GM18508 (cell line): ENCODE results near the gene TMSB4Y.

Experiments used
- ATAC-seq: cut with Tn5 transposase; IDR thresholded peaks from one replicate; pipeline ENCODE4 v1.9.1; 2021; ENCODE audit warnings: moderate number of reproducible peaks; ENCODE audit not compliant: insufficient read depth, unreplicated experiment

The TMSB4Y gene

GRCh38 chrY:13703568-13703968, at the start of gene TMSB4Y:
TSS of gene TMSB4Y (plus strand) at chrY:13703899.
- ATAC-seq, result no peak

DNA sequence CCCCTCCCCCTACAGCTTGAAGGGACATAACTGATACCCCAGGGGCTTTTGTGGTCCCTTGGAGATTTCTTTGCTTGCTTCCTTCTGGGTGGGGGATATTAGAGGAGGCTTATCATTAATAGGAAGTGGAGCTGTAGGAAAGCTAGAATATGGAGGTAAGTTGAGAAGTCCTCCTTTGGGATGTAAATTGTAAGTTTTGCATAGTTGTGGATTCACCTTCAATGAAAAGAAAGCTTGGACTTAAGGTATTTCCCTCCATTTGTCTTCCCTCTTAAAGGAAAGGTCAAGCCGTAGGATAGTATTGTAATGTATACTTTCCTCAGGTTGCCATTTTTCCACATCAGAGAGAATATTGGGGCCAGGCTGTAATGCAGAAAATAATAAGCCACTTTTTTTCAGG, 39.5 kb upstream of the TMSB4Y start:
- no peak for ATAC-seq

DNA sequence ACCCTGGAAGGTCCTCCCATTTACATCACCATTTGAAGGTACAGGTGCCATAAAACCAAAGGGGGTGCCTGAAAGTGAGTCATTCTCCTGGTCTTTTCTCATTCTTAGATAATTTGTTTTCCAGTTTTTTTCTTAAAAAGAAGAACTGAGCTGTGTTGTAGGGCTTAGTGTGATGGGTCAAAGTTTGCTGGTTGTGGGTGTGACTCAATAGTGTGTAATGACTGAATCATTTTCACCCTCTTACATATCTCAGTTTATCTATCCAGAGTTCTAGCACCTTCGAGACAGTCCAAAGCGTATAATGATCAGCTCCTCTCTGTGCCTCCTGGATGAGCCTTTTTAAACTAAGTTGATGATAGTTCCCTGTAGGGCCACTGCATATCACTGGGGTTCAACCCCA, 32.6 kb upstream of the TMSB4Y start:
- ATAC-seq, result no peak

GRCh38 chrY:13702276-13702675, 1.4 kb upstream of the TMSB4Y start:
- ATAC-seq, result no peak

DNA sequence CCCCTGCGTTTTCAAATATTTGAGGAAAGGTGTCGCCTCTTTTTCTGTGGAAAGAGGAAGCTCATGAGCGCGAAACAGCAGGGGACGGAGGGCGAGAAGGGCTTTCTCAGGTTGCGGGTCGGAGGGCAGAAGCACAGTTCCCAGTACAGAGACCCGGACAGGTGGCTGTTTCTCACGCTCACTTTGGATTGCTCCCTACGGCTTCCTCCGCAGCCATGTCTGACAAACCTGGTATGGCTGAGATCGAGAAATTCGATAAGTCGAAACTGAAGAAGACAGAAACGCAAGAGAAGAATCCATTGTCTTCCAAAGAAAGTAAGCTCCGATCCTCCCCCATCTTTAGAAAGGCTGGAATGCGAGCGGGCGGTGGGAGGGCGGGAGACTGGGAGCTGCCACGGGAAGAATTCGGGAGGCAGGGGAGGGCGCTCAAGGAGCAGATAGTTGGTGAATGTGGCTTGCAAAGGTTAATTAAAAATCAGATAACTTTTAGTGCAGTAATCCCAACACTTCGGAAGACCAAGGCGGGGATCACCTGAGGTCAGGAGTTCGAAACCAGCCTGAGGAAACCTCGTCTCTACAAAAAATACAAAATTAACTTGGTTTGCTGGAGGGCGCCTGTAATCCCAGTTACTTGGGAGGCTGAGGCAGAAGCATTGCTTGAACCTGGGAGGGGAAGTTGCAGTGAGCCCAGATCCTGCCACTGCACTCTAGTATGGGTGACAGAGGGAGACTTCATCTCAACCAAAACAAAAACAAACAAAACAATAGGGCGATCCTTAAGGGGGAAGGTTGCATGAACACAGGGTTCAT, 627 bp downstream of the TMSB4Y start:
- no peak for ATAC-seq

DNA sequence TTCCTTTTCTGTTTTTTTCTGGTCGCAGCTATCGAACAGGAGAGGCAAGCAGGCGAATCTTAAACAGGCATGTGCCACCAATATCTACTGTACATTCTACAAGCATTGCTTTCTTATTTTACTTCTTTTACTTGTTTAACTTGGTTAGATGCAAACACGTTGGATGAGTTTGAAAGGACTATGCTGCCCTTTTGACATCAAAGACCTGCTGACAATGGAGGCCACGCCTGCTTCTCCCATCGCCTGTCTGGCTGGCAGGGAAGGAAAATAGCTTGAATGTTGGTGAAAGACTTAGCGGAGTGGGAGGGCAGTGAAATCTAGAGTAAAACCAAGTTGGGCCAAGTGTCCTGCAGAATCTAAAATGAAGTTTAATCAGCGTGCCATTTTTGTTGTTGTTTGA, 1.5 kb downstream of the TMSB4Y start:
- ATAC-seq, result no peak

GRCh38 chrY:13708038-13708437, 4.3 kb downstream of the TMSB4Y start:
- no peak for ATAC-seq

GRCh38 chrY:13718996-13719395, 15.3 kb downstream of the TMSB4Y start:
- ATAC-seq, result no peak

GRCh38 chrY:13729517-13729916, 25.8 kb downstream of the TMSB4Y start:
- no peak for ATAC-seq

DNA sequence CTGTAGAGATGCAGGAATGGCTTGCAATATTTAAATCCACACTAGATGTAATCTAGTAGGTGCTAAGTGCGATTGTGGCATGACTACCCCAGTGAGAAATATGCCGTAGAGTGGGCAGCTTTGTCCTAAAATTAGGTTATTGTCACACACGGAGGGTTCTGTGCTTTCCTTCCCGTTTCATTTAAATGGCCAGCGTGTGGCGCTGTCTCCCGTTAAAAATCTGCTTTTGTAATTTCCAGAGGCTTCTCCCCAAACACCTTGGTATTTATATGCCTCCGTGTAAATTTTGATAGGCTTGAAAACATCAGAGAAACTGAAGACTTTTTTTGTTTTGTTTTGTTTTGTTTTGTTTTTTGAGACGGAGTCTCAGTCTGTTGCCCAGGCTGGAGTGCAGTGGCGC, 34.9 kb downstream of the TMSB4Y start:
- no peak for ATAC-seq

DNA sequence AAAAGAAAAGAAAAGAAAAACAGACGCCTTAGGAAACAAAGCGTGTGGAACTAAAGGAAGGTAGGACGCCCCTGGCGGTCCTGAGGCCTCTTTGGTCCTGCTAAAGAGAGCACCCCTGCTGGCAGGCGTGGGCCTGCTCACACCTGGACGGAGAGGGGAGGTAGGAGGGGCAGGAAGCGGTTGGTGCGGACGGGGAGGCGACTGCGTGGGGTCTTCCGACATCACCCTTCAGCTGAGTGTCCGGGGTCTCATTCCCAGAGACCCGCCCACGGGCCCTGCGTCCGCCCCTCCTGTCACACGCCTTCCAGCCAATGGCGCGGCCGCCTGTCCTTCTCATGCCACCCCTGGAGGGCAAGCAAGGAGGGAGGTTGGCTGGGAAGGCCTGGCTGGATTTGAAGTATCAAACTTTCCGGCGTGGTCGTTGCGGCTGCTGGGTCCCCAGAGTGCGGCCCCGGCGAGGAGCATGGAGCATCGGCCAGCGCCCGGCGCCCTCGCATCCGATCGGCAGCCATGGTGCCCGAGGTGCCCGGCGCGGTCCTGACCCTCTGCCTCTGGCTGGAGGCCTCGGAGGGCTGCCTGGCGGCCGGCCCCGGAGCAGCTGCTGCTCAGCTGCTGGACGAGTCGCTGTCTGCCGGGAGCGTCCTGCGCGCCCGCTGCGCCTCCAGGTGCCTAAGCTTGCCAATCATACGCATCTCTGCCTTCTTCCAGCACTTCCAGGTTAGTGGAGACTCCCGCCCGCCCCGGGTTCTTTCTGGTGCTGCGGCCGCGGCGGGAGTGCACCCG, 47.8 kb downstream of the TMSB4Y start:
- no peak for ATAC-seq

GRCh38 chrY:13754661-13755060, 51.0 kb downstream of the TMSB4Y start:
- no peak for ATAC-seq
